HG03378 (cell line): ENCODE measurements around the gene PLCL2.

Experiments
- ATAC-seq: cut with Tn5 transposase; IDR thresholded peaks from one replicate; pipeline ENCODE4 v1.9.1; 2021; ENCODE audit warnings: mild to moderate bottlenecking, moderate library complexity; ENCODE audit not compliant: unreplicated experiment

PLCL2 gene

DNA sequence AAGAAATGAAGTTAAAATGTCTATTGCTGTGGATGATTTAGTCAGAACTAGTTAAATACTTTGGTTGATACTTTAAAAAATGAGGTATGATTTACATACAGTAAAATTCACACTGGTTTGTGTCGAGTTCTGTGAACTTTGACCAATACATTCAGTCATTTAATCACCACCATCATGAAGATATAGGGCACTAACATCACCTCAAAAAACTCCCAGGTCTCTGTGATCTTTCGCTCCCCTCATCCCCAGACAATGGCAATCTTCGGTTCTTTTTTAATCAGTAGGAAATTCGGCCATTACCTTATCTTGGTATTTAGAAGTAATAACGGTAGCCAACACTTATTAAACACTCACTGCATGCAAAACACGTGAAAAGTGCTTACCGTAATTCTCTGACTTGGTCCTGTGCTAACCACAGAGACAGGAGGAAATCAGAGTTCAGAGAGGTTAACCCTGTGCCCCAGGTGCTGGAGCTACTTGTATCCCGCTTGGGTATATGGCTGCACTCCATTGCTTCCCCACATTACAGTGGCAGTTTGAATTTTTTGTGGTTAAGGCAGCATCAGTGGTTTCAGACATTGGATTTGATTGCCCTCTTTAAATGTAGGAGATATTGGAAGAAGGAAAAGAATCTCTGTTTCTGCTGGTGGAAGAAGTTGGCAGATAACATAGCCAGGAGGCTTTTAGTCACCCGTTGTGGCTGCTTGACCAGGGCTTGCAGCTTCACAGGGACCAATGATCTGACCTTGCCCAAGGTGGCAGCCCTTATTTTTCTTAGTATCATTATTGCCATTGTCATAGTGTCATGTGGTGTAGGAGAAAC, 4.2 kb downstream of the PLCL2 start:
- ATAC-seq = peak; percentile 54

DNA sequence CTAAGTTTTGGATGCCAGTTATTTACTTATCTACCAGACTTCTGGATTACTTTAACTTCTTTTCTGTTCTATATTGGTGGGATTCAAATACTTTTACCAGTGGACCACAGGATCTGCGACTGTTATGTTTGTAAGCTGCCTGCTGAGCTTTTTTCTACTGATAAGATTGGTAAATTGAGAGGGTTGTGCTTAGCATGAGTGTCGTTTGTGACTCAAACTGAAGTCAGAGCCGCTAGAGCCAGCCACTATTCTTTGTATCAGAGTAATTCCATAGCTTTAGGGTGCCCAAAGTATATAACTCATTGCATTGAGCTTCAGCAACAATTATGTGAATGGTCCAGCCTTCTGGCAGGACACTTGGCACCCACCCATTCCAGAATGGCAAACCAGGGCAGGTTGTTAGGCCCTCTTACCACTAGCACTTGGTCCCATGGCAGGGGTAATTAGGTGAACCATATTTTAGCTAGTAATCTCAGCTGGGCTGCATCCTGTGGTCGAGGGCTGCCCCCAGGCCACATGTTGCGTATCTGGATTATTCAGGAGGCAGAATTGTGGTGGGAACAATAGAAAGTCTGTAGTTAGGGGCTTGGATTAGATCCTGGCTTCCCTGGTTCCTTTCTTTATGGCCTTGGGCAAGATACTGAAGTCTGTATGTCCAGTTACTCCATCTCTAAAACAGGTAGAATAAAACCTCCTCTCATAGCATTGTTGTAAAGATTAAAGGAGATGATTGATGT, 6.0 kb downstream of the PLCL2 start:
- ATAC-seq = no peak

DNA sequence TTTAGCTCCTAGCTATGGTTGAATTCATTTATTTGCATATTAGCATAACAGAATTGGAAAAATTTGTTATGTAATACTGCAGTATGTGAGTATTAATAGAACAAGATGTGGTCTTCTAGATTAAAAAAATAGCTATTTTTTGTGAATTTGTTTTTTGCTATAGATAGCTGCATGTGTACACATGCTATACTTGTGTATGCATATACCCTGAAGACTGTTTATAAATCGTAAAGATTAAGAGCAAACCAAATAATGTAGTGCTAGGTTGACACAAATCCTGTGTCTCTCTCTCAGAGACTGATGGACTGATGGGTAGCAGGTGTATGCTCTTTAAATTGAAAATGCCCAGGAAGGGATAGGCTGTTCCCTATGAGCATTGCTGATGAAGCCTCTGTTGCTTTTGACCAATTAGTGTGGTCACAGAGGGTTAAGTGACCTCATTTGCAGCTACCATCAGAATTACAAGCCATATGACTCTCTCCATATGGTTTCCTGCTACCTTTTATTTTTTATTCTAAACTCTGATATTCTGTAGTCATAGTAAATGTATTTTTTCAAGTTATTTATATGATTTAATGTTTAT, 9.0 kb downstream of the PLCL2 start:
- no peak for ATAC-seq

DNA sequence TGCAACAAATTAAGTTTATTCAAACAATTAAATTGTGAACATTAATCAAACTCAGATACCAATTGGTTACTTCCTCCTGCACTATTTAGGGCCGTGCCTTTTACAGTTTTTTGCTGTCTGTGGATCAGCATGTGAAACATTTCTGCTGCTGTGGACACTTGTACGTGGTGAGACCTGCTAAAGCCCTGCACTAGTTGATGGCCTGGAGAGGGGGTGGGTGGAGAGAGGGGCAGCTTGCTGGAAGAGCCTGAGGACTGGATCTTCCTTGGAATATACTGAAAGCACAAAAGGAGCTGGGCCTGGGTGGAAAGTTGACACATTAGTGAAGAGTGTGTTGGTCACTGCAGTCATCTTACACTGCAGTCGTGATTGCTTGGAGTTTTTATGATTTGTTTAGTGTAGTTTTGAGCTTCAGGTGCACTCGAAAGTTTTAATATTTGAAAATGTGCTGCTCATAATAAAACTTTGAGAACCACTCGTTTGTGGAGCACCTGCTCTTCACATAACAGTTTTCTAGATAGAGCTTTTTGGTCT, 11.4 kb downstream of the PLCL2 start:
- ATAC-seq = no peak

DNA sequence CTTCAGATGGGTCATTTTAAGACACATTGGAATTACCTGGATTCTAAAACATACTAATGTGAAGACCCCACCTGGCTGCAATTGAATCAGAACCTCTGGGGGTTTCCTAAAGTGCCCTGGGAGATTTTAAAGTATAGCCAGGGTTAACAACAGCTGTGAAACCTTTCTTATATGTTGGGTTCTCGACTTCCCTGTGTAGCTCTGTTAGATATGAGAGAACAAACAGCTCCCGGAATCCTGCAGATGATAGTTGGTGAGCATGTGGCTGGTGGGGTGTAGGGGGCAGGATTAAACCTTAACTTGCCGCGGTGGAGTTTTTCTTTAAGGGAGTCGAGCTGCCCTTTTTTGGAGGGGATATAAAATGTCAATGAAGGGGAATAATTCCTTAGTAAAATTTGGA, 12.1 kb downstream of the PLCL2 start:
- no peak for ATAC-seq

DNA sequence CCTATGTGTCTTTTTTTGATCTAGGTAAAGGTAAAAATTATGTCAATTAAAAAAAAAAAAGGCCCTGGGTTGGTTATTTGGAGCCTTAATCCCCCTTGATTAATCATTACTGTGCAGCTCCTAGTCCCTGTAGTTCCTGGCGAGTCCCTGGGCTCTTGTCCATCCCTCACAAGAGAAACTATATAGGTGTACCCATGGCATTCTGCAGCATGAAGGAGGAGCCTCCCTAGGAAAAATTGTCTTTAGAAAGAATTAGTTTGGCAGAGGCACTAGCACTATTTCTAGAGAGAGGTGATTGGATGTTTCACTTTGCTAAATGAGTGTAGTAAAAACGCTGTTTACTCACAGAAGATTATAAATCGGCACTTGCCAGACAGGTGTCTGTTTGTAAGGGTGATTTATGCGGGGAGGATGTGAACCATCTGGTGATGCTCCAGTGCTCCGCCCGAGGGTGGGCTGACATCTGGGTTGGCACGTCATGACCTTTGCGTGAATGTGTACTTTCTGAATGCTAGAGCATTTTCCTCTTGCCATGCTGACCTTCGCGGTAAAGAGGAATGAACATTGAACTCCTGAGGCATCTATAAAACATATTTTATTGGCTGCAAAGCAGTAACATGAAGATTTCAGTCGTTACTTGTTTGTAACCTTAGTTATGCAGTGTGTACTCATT, 12.6 kb downstream of the PLCL2 start:
- peak; percentile 52 for ATAC-seq

DNA sequence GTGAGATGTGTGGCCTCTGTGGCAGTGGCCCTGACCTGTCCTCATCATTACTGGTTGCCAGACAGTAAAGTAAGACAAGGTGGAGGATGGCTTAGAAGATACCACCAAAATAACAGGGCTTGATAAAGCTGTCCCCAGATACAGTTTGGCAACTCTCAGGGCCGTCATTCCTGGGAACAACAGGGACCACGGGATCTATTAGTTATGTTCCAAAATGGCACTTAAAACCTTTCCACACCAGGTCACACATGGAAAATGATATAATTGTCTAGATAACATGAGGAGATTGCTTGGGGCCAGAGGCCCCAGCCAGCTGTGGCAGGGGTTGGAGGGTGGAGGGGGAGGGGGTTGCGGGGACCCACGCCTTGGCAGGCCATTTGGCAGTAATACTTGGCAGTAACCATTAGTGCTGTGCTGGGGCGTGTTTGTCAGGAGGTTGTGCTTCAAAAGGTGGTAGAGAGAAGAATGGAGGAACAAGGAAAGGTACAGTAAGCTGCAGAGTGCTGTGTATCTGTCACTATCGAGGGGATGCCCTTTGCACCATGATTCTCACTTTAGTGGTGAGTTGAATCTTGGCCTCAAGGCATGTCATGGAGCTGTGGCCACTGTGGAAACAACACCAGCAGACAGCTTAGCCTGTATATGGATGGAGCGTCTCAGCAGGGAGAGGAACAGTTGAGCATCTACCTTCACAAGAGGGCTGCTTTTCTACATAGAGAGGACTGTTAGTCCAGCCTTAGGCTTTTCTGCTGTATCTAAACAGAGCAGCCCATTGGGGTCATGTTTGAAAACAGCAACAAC, 14.0 kb downstream of the PLCL2 start:
- no peak for ATAC-seq

DNA sequence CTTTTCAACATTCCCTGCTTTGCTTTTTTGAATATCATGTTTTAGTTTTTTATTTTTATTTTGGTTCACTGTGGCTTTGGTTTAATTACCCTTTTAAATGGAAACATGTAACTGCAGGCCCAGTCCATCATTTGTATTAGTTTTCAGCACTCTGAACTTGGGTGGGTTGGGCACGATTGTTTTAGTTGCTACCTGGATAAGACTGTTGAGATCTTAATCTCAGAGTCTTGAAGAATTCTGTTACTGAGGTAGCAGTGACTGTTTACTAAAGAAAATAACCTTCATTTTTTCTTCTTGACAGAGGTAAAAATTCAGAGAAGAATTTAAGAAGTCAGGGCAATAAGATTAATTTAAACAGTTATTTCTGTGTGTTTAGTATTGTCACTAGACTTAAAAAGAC, 15.2 kb downstream of the PLCL2 start:
- ATAC-seq = no peak

DNA sequence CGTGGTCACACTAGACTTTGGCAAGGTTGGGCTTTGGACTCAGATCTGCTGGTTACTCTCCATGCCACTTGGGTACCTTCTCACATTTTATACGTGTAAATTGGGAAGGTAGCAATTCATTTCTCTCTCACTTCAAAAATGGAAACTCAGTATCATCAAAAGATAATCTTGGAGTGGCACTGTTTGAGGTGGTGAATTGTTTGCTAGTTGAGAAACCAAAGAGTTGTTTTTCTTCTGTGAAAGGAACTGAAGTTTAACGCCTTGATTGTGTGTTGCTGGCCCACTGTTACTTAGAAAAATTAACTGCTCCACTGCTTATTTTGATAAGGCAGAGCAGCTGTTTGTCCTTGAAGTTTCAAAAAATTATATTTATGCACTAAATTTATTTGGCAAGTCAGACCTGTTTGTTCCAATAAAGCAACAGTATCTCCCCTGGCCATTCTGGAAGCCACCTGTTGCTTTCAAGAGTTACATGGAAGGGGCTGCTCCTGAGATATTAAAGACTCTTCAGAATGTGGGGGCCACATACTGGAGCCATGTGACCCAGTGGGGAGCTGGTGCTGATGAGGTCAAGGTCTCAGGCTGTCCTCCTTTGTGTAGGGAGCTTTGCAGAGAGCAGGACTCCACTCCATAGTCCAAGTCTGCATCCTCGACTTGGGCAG, 16.2 kb downstream of the PLCL2 start:
- ATAC-seq = no peak

DNA sequence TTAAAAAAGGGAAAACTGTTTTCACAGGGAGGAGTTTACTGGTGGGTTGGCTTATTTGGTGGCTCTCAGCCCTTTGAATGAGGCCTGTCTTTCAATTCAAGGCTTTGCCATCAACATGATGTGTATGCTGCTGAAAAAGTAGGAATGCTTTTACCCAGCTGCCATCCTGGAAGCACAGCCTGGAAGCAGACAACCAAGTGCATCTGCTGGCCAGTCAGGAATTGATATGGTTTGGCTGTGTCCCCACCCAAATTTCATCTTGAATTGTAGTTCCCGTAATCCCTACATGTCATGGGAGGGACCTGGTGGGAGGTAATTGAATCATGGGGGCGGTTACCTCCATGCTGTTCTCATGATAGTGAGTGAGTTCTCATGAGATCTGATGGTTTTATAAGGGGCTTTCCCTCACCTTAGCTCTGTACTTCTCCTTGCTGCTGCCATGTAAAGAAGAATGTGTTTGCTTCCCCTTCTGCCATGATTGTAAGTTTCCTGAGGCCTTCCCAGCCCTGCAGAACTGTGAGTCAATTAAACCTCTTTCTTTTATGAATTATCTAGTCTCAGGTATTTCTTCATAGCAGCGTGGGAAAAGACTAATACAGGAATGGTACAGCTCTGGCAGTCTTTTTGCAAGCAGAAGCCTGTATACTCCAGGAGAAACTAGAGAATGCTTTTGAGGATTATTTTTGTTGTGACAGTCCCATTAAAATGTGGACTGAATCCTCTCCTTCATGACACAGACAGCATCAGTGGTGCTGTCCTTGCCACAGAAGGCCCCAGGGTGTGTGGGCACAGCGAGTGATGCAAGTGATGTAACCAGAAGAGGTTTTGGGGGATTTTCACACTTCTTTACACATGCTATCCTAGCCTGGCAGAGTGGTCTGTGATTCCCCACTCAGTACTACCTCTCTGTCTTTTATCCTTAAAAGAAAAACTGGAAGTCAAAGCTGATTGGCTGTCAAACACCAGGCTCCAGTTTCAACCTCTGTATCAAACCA, 20.0 kb downstream of the PLCL2 start:
- ATAC-seq = peak; percentile 41

DNA sequence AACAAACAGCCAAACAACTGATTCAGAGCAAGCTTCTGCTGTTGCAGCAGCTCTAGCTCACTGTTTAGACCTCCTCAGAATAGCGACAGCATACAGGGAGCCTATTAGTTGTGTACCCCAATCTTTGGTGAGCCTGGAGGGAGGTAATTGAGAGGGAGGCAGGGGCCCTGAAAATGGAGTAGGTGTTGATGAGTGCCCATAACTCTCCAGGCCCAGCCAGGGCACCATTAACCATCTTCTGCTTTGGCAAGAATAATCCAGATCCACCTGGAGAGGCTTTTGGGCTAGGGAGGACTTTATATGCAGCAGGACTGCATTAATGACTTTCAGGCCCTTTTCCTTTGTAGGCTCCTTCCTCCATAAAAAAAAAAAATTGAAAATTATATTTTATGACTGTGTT, 20.9 kb downstream of the PLCL2 start:
- no peak for ATAC-seq

DNA sequence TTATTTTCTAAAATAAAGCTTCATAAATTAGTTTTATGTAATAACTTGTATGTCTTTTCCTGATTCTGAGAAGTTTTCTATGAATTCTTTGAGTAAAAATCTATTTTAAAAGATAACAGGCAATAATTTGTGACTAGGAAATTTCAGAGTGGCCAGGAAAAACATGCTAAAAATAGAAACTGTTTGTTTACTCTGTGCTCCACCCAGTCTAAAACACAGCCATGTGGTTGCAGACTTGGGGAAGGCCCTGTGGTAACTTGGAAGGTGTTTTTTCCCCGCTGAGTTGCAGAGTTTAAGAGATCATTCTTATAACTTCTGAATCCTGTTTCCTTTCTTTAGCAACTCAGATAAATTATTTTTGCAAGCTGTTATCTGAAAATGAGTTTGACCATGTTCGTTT, 21.9 kb downstream of the PLCL2 start:
- no peak for ATAC-seq

DNA sequence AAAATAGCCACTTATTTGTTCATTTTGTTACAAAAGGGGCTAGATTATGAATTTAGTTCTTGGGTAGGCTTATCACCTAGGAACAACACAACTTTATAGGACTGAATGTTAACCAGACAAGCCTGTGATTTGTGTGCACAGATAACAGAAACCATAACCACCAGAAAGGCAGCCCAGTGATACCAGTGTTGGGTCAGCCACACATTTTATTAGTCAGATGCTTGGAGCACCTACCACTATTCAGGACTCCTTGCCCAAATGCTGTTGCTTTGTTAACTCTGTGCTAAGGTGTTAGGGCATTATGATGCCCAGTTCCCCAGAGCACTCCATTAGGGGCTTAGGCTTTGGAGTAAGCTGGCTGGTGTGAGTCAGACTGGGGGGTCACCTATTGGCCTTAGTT, 22.5 kb downstream of the PLCL2 start:
- ATAC-seq = peak; percentile 53

DNA sequence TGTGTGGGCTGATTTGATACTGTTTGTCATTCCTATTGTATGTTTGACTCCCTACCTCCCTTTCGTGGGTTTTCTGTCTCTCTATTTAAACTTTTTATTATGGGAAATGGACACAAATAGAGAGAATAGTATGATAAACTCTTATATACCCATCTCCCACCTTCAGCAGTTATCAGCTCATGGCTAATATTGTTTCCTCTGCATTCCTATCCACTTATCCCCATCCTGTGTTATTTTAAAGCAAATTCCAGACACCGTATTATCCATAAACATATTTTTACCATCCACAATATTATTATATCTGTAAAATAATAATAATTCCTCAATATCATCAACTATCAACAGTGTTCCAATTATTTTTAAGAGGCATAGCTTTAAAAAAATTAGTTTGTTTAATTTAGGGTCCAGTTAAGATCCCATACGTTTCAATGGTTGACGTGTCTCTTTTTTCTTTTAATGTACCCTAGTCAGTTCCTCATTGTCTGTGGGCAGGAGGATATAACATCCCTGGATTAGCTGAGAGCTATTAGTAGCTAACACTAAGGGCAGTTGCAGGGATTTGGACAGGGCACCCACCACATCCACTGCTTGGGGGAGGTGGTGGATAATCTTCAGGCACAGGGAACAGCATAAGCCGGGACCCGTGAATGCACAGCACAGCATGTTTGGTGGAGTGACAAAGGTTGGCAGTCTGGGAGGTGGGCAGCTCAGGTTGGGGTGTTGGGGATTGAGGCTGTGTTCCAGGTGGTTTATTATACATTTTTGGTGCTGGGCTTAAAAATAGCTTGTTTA, 23.5 kb downstream of the PLCL2 start:
- ATAC-seq = no peak

DNA sequence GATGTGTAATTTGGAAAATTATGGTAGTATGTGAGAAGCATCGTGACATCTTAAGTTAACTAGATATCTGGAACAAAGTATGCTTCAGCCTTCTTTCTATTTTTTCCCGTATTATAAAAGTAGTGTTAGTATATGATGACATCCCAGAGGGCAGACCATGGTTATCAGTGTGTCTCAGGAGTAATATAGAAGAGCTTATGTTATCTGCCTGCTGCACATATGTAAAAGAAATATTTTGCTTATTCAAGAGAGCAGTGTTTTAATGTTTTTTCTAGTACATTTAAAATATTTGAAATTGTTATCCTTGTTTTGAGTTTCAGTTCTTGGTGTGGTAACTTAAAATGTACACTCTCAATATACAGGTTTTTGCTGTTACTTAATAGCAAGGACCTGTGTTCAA, 24.1 kb downstream of the PLCL2 start:
- no peak for ATAC-seq

DNA sequence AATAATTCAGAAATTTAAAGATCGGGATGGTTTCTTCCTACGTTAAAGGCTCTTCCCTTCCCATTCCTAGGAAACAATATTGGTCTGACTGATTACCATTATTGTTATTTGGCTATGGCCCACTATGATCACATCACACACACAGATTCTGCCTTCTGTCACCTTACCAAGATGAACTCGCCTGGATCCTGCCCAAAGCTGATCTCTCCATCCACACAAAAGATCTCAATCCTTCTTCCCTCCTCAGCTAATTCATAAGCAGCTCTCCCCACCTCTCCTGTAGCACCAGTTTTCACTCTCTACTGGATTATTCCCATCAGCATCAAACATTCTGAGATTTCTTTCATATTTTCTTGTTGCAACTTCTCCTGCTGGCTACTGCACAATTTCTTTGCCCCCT, 25.0 kb downstream of the PLCL2 start:
- ATAC-seq = no peak

DNA sequence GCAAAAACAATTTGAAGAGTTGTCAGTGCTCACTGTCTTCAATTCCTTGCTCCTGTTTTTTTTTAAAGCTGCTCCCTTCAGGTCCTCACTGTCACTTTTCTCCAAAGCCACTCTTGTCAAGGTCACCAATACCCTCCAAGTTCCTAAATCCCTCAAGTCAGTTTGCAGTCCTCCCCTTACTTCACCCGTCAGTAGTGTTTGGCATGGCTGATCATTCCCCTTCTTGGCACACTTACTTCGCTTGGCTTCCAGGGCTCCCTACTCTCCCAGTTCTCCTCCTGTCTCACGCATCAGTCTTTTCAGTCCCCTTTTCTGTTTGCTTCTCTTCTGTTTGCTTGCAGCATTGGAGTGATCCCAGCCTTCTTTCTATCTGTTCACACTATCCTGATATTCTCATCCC, 25.5 kb downstream of the PLCL2 start:
- ATAC-seq = no peak

DNA sequence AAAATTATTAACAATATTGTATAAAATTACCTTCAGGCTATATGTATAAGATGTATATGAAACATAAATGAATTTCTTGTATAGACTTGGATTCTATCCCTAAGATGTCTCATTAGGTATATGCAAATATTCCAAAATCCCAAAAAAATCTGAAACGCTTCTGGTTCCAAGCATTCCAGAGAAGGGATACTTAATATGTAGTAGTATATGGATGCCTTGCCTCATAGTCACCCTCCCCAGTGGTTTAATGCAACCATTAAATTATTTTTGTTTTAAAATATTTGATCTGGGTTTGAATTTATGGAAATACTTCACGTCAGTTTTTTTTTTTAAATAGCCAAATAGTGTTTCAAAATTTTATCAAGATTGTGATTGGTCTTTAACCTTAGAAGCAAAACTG, 27.2 kb downstream of the PLCL2 start:
- no peak for ATAC-seq
